ENCODE results near the gene SLC35F6. TPM values are rescaled to one million over a fixed set of nuclear protein-coding genes. Genes with fewer than 3 reads are reported as not detected.
"Not testable (repeated sequence)": the region's sequence is repeated elsewhere in the genome, so short reads cannot be mapped to it uniquely, and the experiment has no call there.

The SLC35F6 gene
- total and polyA plus RNA-seq, 3 experiments from 2014 or later, result 6.7 to 12.1 (median 11.5) TPM

GRCh38 chr2:26756337-26756736 lies 7.7 kb upstream of the SLC35F6 start:
- Mint-ChIP-seq H3K27ac (no peak overlapping the region), H3K36me3 (no peaks in the 10 kb centered on the region), H3K4me3 (no peak overlapping the region), H3K9me3 (no peaks in the 10 kb centered on the region), H3K27me3 (peaks cover 4 to 6% of the 10 kb centered on the region in 2 donors), H3K4me1 (no peaks in the 10 kb centered on the region)
- no peaks in the 10 kb centered on the region for H3K27me3 ChIP-seq (ENCODE audit: insufficient read depth, low read length, poor library complexity, severe bottlenecking)
- H3K4me1 ChIP-seq (ENCODE audit: insufficient read depth, low read length), result no peaks in the 10 kb centered on the region
- ChIA-PET POLR2A (no interaction called here), CTCF (no interaction called here)
- H3K9me3 ChIP-seq (ENCODE audit: low read length), result no peaks in the 10 kb centered on the region
- no peak for DNase-seq
- no peak overlapping the region for H3K4me3 ChIP-seq (ENCODE audit: low read length)
- H3K36me3 ChIP-seq (ENCODE audit: insufficient read depth, low read length), result no peaks in the 10 kb centered on the region
- no peak overlapping the region for H3K27ac ChIP-seq (ENCODE audit: low read depth, low read length)

- Mint-ChIP-seq H3K27me3 (peaks cover 0 to 4% of the 10 kb centered on the region in 2 donors), H3K36me3 (no peaks in the 10 kb centered on the region), H3K4me3 (no peak overlapping the region), H3K27ac (peak overlapping the region in 2 of 8 donors; percentile 6 to 81), H3K9me3 (no peaks in the 10 kb centered on the region), H3K4me1 (peaks cover 0 to 2% (median 0%) of the 10 kb centered on the region in 3 donors)
- Histone ChIP-seq H3K36me3 (ENCODE audit: insufficient read depth, low read length) (no peaks in the 10 kb centered on the region), H3K4me3 (ENCODE audit: low read length) (no peak overlapping the region), H3K4me1 (ENCODE audit: insufficient read depth, low read length) (peaks cover under 1% of the 10 kb centered on the region), H3K27ac (ENCODE audit: low read depth, low read length) (peak overlapping the region; percentile 22), H3K9me3 (ENCODE audit: low read length) (no peaks in the 10 kb centered on the region), H3K27me3 (ENCODE audit: insufficient read depth, low read length, poor library complexity, severe bottlenecking) (no peaks in the 10 kb centered on the region)
- CTCF ChIA-PET, result no interaction called here
- POLR2A ChIA-PET, result no interaction called here
- no peak for DNase-seq
Observed at GRCh38 chr2:26757873-26758789, 6.0 kb upstream of the SLC35F6 start.

- Histone ChIP-seq H3K9me3 (ENCODE audit: low read length) (no peaks in the 10 kb centered on the region), H3K36me3 (ENCODE audit: insufficient read depth, low read length) (no peaks in the 10 kb centered on the region), H3K4me1 (ENCODE audit: insufficient read depth, low read length) (peaks cover 6% of the 10 kb centered on the region), H3K27ac (ENCODE audit: low read depth, low read length) (peak overlapping the region; percentile 22), H3K27me3 (ENCODE audit: insufficient read depth, low read length, poor library complexity, severe bottlenecking) (no peaks in the 10 kb centered on the region), H3K4me3 (ENCODE audit: low read length) (no peak overlapping the region)
- H3K27ac Mint-ChIP-seq, result no peak overlapping the region
- ChIA-PET POLR2A (no interaction called here), CTCF (no interaction called here)
- DNase-seq, result no peak
- peaks cover 5% of the 10 kb centered on the region in 3 donors for H3K4me1 Mint-ChIP-seq
- H3K4me3 Mint-ChIP-seq, result no peak overlapping the region
- peaks cover 0 to under 1% (median 0%) of the 10 kb centered on the region in 3 donors for H3K36me3 Mint-ChIP-seq
- peaks cover 0 to 4% of the 10 kb centered on the region in 2 donors for H3K27me3 Mint-ChIP-seq
- H3K9me3 Mint-ChIP-seq, result no peaks in the 10 kb centered on the region
Observed at GRCh38 chr2:26758790-26759321, 5.2 kb upstream of the SLC35F6 start.

GRCh38 chr2:26759845-26760244 lies 4.2 kb upstream of the SLC35F6 start:
- H3K9me3 Mint-ChIP-seq, result no peaks in the 10 kb centered on the region
- POLR2A ChIA-PET, result no interaction called here

GRCh38 chr2:26760991-26761390 lies 3.1 kb upstream of the SLC35F6 start:
- H3K27ac ChIP-seq (ENCODE audit: low read depth, low read length); POLR2A ChIA-PET; H3K9me3 Mint-ChIP-seq; H3K36me3 Mint-ChIP-seq; DNase-seq; H3K9me3 ChIP-seq (ENCODE audit: low read length); H3K36me3 ChIP-seq (ENCODE audit: insufficient read depth, low read length); H3K27me3 ChIP-seq (ENCODE audit: insufficient read depth, low read length, poor library complexity, severe bottlenecking); H3K4me3 ChIP-seq (ENCODE audit: low read length); CTCF ChIA-PET; H3K27me3 Mint-ChIP-seq: not testable (repeated sequence)
- peaks cover 19% of the 10 kb centered on the region for H3K4me1 ChIP-seq (ENCODE audit: insufficient read depth, low read length)
- Mint-ChIP-seq H3K27ac (peak overlapping the region in 1 of 8 donors; percentile 12), H3K4me3 (peak overlapping the region in 2 of 7 donors; percentile 16 to 64), H3K4me1 (peaks cover 20 to 23% (median 21%) of the 10 kb centered on the region in 3 donors)

More at GRCh38 chr2:26759845-26760244, 4.2 kb upstream of the SLC35F6 start:
- no peaks in the 10 kb centered on the region for H3K36me3 ChIP-seq (ENCODE audit: insufficient read depth, low read length)
- Mint-ChIP-seq H3K36me3 (peaks cover 0 to 7% (median 0%) of the 10 kb centered on the region in 3 donors), H3K4me3 (peak overlapping the region in 1 of 7 donors; percentile 37), H3K27ac (no peak overlapping the region), H3K27me3 (no peaks in the 10 kb centered on the region), H3K4me1 (peaks cover 9 to 12% (median 10%) of the 10 kb centered on the region in 3 donors)
- H3K27me3 ChIP-seq (ENCODE audit: insufficient read depth, low read length, poor library complexity, severe bottlenecking), result no peaks in the 10 kb centered on the region
- CTCF ChIA-PET, result no interaction called here
- H3K27ac ChIP-seq (ENCODE audit: low read depth, low read length), result no peak overlapping the region
- no peaks in the 10 kb centered on the region for H3K9me3 ChIP-seq (ENCODE audit: low read length)
- peaks cover 7% of the 10 kb centered on the region for H3K4me1 ChIP-seq (ENCODE audit: insufficient read depth, low read length)
- no peak overlapping the region for H3K4me3 ChIP-seq (ENCODE audit: low read length)
- no peak for DNase-seq

- H3K9me3 ChIP-seq (ENCODE audit: low read length), result no peaks in the 10 kb centered on the region
- Mint-ChIP-seq H3K4me1 (peaks cover 26 to 42% (median 28%) of the 10 kb centered on the region in 3 donors), H3K27ac (peak overlapping the region in 3 of 8 donors; percentile 75 to 92 (median 91)), H3K4me3 (peak overlapping the region; percentile 48 to 99 (median 93)), H3K36me3 (peaks cover 0 to 8% (median 0%) of the 10 kb centered on the region in 3 donors), H3K9me3 (no peaks in the 10 kb centered on the region), H3K27me3 (no peaks in the 10 kb centered on the region)
- CTCF ChIA-PET, result interaction anchor here (1.5 kb wide), 1 partner anchor 10 kb away, joined by 3 read pairs; no protein-coding TSS in a partner anchor
- no peaks in the 10 kb centered on the region for H3K36me3 ChIP-seq (ENCODE audit: insufficient read depth, low read length)
- DNase-seq, result no peak
- H3K27ac ChIP-seq (ENCODE audit: low read depth, low read length), result no peak overlapping the region
- H3K27me3 ChIP-seq (ENCODE audit: insufficient read depth, low read length, poor library complexity, severe bottlenecking), result no peaks in the 10 kb centered on the region
- POLR2A ChIA-PET, result interaction anchor here (1.3 kb wide), 1 partner anchor 9 kb away, joined by 3 read pairs; no protein-coding TSS in a partner anchor
- no peak overlapping the region for H3K4me3 ChIP-seq (ENCODE audit: low read length)
- H3K4me1 ChIP-seq (ENCODE audit: insufficient read depth, low read length), result peaks cover 20% of the 10 kb centered on the region
Observed at GRCh38 chr2:26763019-26763418, 1.1 kb upstream of the SLC35F6 start.

- Histone ChIP-seq H3K9me3 (ENCODE audit: low read length) (no peaks in the 10 kb centered on the region), H3K27me3 (ENCODE audit: insufficient read depth, low read length, poor library complexity, severe bottlenecking) (no peaks in the 10 kb centered on the region), H3K27ac (ENCODE audit: low read depth, low read length) (peak overlapping the region; percentile 88), H3K4me1 (ENCODE audit: insufficient read depth, low read length) (peaks cover 30% of the 10 kb centered on the region), H3K4me3 (ENCODE audit: low read length) (peak overlapping the region; percentile 78), H3K36me3 (ENCODE audit: insufficient read depth, low read length) (no peaks in the 10 kb centered on the region)
- H3K9me3 Mint-ChIP-seq, result no peaks in the 10 kb centered on the region
- peaks cover 33 to 58% (median 38%) of the 10 kb centered on the region in 3 donors for H3K4me1 Mint-ChIP-seq
- ChIA-PET CTCF (interaction anchor here (1.1 to 1.3 kb wide), 2 partner anchors 14 to 19 kb away, joined by 3 read pairs; no protein-coding TSS in a partner anchor), POLR2A (interaction anchor here (0.6 to 1.0 kb wide), 3 partner anchors 17 to 21 kb away, joined by 3 to 10 read pairs (median 3); partner anchors contain the start of gene CENPA)
- peaks cover 0 to 8% (median 0%) of the 10 kb centered on the region in 3 donors for H3K36me3 Mint-ChIP-seq
- H3K27me3 Mint-ChIP-seq, result no peaks in the 10 kb centered on the region
- DNase-seq, result no peak
- peak overlapping the region; percentile 85 to 99 (median 96) for H3K27ac Mint-ChIP-seq
- peak overlapping the region; percentile 87 to 99 (median 93) for H3K4me3 Mint-ChIP-seq
Observed at GRCh38 chr2:26764906-26765305, 822 bp downstream of the SLC35F6 start.

Measured in CD8-positive, alpha-beta memory T cell (primary cell).